ENCODE data around the gene PTBP3.
"Not testable (repeated sequence)": the region's sequence is repeated elsewhere in the genome, so short reads cannot be mapped to it uniquely, and the experiment has no call there.

PTBP3 gene

DNA sequence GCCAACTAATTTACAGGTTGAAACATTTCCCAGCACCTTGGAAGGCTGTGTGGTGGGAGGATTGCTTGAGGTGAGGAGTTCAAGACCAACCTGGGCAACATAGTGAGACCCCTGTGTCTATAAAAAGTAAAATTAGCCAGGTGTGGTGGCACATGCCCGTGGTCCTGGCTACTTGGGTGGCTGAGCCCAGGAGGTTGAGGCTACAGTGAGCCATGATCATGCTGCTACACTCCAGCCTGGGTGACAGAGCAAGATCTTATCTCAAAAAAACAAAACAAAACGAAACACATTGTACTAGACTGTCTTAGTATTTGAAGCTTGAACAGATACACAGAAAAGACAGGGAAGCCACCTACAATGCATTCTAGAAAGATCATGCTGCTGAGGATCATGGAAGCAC, 43.7 kb upstream of the PTBP3 start:
- Histone ChIP-seq H3K4me1 (ENCODE audit: control insufficient read depth in 5 of 5, insufficient read depth in 5 of 5, low read length in 5 of 5) (peaks cover 0 to 39% (median 36%) of the 10 kb centered on the region in 5 donors), H3K36me3 (ENCODE audit: control insufficient read depth in 5 of 5, insufficient read depth in 5 of 5, low read length in 5 of 5) (no peaks in the 10 kb centered on the region), H3K27me3 (ENCODE audit: control insufficient read depth in 5 of 5, insufficient read depth in 4 of 5, low read length in 5 of 5) (no peaks in the 10 kb centered on the region), H3K4me3 (ENCODE audit: low read depth in 1 of 5, low read length in 5 of 5) (peak overlapping the region in 1 of 5 donors; percentile 13), H3K27ac (ENCODE audit: low read depth, low read length) (no peak overlapping the region), H3K9ac (ENCODE audit: low read length in 5 of 5) (no peak overlapping the region), H3K9me3 (ENCODE audit: control insufficient read depth in 5 of 5, low read length in 5 of 5) (no peaks in the 10 kb centered on the region)

DNA sequence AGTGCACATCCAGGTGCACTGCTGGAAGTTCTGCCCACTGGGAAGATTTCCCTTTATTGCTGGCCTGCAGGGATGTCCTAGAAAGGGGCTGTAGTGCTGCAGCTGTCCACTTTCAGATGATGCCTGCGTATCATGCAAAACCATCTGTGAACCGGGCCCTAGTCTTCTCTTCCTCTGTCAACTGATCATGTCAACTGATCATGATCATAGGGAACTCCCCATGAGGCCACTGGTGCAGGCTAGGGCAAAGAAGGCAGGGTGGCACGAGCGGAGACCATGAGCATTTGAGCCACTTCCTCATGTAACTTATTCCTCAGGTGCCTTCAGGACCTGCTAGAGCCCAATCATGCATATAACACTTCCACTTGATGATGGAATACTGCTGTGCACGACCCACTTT, 41.9 kb upstream of the PTBP3 start:
- no peak overlapping the region for H3K4me3 ChIP-seq (ENCODE audit: low read depth in 1 of 5, low read length in 5 of 5)
- no peaks in the 10 kb centered on the region for H3K9me3 ChIP-seq (ENCODE audit: control insufficient read depth in 5 of 5, low read length in 5 of 5)
- no peak overlapping the region for H3K27ac ChIP-seq (ENCODE audit: low read depth, low read length)
- H3K36me3 ChIP-seq (ENCODE audit: control insufficient read depth in 5 of 5, insufficient read depth in 5 of 5, low read length in 5 of 5): no peaks in the 10 kb centered on the region
- H3K4me1 ChIP-seq (ENCODE audit: control insufficient read depth in 5 of 5, insufficient read depth in 5 of 5, low read length in 5 of 5): peaks cover 0 to 24% (median 20%) of the 10 kb centered on the region in 5 donors
- no peak overlapping the region for H3K9ac ChIP-seq (ENCODE audit: low read length in 5 of 5)
- no peaks in the 10 kb centered on the region for H3K27me3 ChIP-seq (ENCODE audit: control insufficient read depth in 5 of 5, insufficient read depth in 4 of 5, low read length in 5 of 5)

DNA sequence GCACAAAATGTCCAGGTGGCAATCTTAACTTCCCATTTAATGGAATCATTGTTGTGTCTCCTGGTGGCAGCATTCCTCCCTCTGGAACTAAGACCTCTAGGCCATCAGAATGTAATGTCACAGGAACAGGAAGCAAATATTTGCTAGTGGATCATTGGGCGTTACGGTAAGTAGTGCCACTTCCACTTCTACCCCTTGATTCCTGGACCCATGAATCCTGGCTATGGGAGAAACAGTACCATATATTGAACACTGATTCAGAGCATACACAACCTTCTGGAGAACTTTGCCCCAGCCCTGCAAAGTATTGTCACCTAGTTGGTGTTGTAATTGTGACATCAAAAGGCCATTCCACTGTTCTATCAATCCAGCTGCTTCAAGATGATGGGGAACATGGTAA, 40.8 kb upstream of the PTBP3 start:
- H3K9me3 ChIP-seq (ENCODE audit: control insufficient read depth in 5 of 5, low read length in 5 of 5); H3K36me3 ChIP-seq (ENCODE audit: control insufficient read depth in 5 of 5, insufficient read depth in 5 of 5, low read length in 5 of 5); H3K9ac ChIP-seq (ENCODE audit: low read length in 5 of 5); H3K27ac ChIP-seq (ENCODE audit: low read depth, low read length); H3K4me3 ChIP-seq (ENCODE audit: low read depth in 1 of 5, low read length in 5 of 5); H3K27me3 ChIP-seq (ENCODE audit: control insufficient read depth in 5 of 5, insufficient read depth in 4 of 5, low read length in 5 of 5): not testable (repeated sequence)
- peaks cover 0 to 24% (median 20%) of the 10 kb centered on the region in 5 donors for H3K4me1 ChIP-seq (ENCODE audit: control insufficient read depth in 5 of 5, insufficient read depth in 5 of 5, low read length in 5 of 5)

DNA sequence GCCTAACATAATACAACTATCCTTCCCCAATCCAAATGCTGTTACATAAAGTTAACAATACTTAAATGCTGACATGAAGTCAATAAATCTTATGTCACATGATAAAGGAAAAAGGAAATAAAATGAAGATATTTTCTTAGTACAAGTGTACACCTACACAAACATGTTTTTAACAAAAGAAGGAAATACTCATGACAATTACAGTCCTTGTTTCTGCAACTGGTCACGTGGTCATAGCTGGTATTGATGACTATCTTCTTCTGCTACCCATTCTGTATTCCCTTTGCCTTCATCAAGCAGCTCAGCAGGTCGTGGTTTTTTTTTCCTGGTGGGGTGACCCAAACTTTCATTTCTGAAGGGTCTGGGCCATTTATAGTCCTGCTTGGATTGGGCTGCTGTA, 40.2 kb upstream of the PTBP3 start:
- not testable (repeated sequence) for H3K27me3 ChIP-seq (ENCODE audit: control insufficient read depth in 5 of 5, insufficient read depth in 4 of 5, low read length in 5 of 5); H3K9ac ChIP-seq (ENCODE audit: low read length in 5 of 5); H3K27ac ChIP-seq (ENCODE audit: low read depth, low read length); H3K4me3 ChIP-seq (ENCODE audit: low read depth in 1 of 5, low read length in 5 of 5); H3K36me3 ChIP-seq (ENCODE audit: control insufficient read depth in 5 of 5, insufficient read depth in 5 of 5, low read length in 5 of 5); H3K9me3 ChIP-seq (ENCODE audit: control insufficient read depth in 5 of 5, low read length in 5 of 5)
- peaks cover 0 to 19% (median 18%) of the 10 kb centered on the region in 5 donors for H3K4me1 ChIP-seq (ENCODE audit: control insufficient read depth in 5 of 5, insufficient read depth in 5 of 5, low read length in 5 of 5)

DNA sequence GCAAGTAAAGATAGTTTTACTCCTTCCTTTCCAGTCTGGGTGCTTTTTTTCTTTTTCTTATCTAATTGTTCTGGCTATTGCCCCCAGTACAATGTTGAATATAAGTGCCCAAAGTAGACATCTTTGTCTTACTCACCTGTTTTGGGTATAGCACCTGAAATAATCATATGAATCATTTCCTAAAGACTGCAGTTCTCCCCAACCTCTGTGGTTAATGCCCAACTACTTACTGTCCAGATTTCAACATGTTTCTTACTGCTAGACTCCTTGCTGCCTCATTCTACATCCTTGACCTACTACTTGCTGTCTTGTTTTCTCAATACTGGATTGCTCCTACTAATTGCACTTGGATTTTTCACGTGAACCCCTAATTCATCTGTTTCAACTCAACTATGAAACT, 37.6 kb upstream of the PTBP3 start:
- H3K4me3 ChIP-seq (ENCODE audit: low read depth in 1 of 5, low read length in 5 of 5): no peak overlapping the region
- no peaks in the 10 kb centered on the region for H3K27me3 ChIP-seq (ENCODE audit: control insufficient read depth in 5 of 5, insufficient read depth in 4 of 5, low read length in 5 of 5)
- H3K9ac ChIP-seq (ENCODE audit: low read length in 5 of 5): no peak overlapping the region
- no peak overlapping the region for H3K27ac ChIP-seq (ENCODE audit: low read depth, low read length)
- no peaks in the 10 kb centered on the region for H3K9me3 ChIP-seq (ENCODE audit: control insufficient read depth in 5 of 5, low read length in 5 of 5)
- H3K36me3 ChIP-seq (ENCODE audit: control insufficient read depth in 5 of 5, insufficient read depth in 5 of 5, low read length in 5 of 5): no peaks in the 10 kb centered on the region
- no peaks in the 10 kb centered on the region for H3K4me1 ChIP-seq (ENCODE audit: control insufficient read depth in 5 of 5, insufficient read depth in 5 of 5, low read length in 5 of 5)

DNA sequence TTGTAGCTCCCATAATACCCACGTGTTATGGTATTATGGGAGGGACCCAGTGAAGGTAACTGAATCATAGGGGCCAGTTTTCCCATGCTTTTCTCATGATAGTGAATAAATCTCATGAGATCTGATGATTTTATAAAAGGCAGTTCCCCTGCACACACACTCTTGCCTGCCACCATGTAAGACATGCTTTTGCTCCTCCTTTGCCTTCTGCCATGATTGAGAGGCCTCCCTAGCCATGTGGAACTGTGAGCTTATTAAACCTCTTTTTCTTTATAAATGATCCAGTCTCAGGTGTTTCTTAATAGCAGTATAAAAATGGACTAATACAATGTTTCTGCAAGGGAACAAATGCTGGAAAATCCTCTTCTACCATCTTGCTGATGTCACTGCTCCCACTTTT, 36.4 kb upstream of the PTBP3 start:
- Histone ChIP-seq H3K4me1 (ENCODE audit: control insufficient read depth in 5 of 5, insufficient read depth in 5 of 5, low read length in 5 of 5) (no peaks in the 10 kb centered on the region), H3K4me3 (ENCODE audit: low read depth in 1 of 5, low read length in 5 of 5) (no peak overlapping the region), H3K36me3 (ENCODE audit: control insufficient read depth in 5 of 5, insufficient read depth in 5 of 5, low read length in 5 of 5) (no peaks in the 10 kb centered on the region), H3K27me3 (ENCODE audit: control insufficient read depth in 5 of 5, insufficient read depth in 4 of 5, low read length in 5 of 5) (no peaks in the 10 kb centered on the region), H3K9ac (ENCODE audit: low read length in 5 of 5) (no peak overlapping the region), H3K9me3 (ENCODE audit: control insufficient read depth in 5 of 5, low read length in 5 of 5) (no peaks in the 10 kb centered on the region), H3K27ac (ENCODE audit: low read depth, low read length) (no peak overlapping the region)

GRCh38 chr9:112367465-112367864, 34.0 kb upstream of the PTBP3 start:
- Histone ChIP-seq H3K4me1 (ENCODE audit: control insufficient read depth in 5 of 5, insufficient read depth in 5 of 5, low read length in 5 of 5) (no peaks in the 10 kb centered on the region), H3K36me3 (ENCODE audit: control insufficient read depth in 5 of 5, insufficient read depth in 5 of 5, low read length in 5 of 5) (no peaks in the 10 kb centered on the region), H3K4me3 (ENCODE audit: low read depth in 1 of 5, low read length in 5 of 5) (no peak overlapping the region), H3K9ac (ENCODE audit: low read length in 5 of 5) (no peak overlapping the region), H3K27ac (ENCODE audit: low read depth, low read length) (no peak overlapping the region), H3K27me3 (ENCODE audit: control insufficient read depth in 5 of 5, insufficient read depth in 4 of 5, low read length in 5 of 5) (no peaks in the 10 kb centered on the region), H3K9me3 (ENCODE audit: control insufficient read depth in 5 of 5, low read length in 5 of 5) (no peaks in the 10 kb centered on the region)

GRCh38 chr9:112366591-112366990, 33.2 kb upstream of the PTBP3 start:
- Histone ChIP-seq H3K36me3 (ENCODE audit: control insufficient read depth in 5 of 5, insufficient read depth in 5 of 5, low read length in 5 of 5) (no peaks in the 10 kb centered on the region), H3K9ac (ENCODE audit: low read length in 5 of 5) (no peak overlapping the region), H3K4me1 (ENCODE audit: control insufficient read depth in 5 of 5, insufficient read depth in 5 of 5, low read length in 5 of 5) (peaks cover 0 to 2% (median 0%) of the 10 kb centered on the region in 5 donors), H3K27ac (ENCODE audit: low read depth, low read length) (no peak overlapping the region), H3K27me3 (ENCODE audit: control insufficient read depth in 5 of 5, insufficient read depth in 4 of 5, low read length in 5 of 5) (no peaks in the 10 kb centered on the region), H3K9me3 (ENCODE audit: control insufficient read depth in 5 of 5, low read length in 5 of 5) (no peaks in the 10 kb centered on the region), H3K4me3 (ENCODE audit: low read depth in 1 of 5, low read length in 5 of 5) (no peak overlapping the region)

GRCh38 chr9:112365257-112365656, 31.8 kb upstream of the PTBP3 start:
- not testable (repeated sequence) for H3K9me3 ChIP-seq (ENCODE audit: control insufficient read depth in 5 of 5, low read length in 5 of 5); H3K27ac ChIP-seq (ENCODE audit: low read depth, low read length); H3K36me3 ChIP-seq (ENCODE audit: control insufficient read depth in 5 of 5, insufficient read depth in 5 of 5, low read length in 5 of 5); H3K9ac ChIP-seq (ENCODE audit: low read length in 5 of 5); H3K27me3 ChIP-seq (ENCODE audit: control insufficient read depth in 5 of 5, insufficient read depth in 4 of 5, low read length in 5 of 5); H3K4me1 ChIP-seq (ENCODE audit: control insufficient read depth in 5 of 5, insufficient read depth in 5 of 5, low read length in 5 of 5); H3K4me3 ChIP-seq (ENCODE audit: low read depth in 1 of 5, low read length in 5 of 5)

GRCh38 chr9:112364761-112365160, 31.3 kb upstream of the PTBP3 start:
- H3K27ac ChIP-seq (ENCODE audit: low read depth, low read length): no peak overlapping the region
- no peak overlapping the region for H3K9ac ChIP-seq (ENCODE audit: low read length in 5 of 5)
- H3K4me1 ChIP-seq (ENCODE audit: control insufficient read depth in 5 of 5, insufficient read depth in 5 of 5, low read length in 5 of 5): peaks cover 0 to 3% (median 0%) of the 10 kb centered on the region in 5 donors
- H3K9me3 ChIP-seq (ENCODE audit: control insufficient read depth in 5 of 5, low read length in 5 of 5): no peaks in the 10 kb centered on the region
- H3K4me3 ChIP-seq (ENCODE audit: low read depth in 1 of 5, low read length in 5 of 5): no peak overlapping the region
- H3K27me3 ChIP-seq (ENCODE audit: control insufficient read depth in 5 of 5, insufficient read depth in 4 of 5, low read length in 5 of 5): no peaks in the 10 kb centered on the region
- no peaks in the 10 kb centered on the region for H3K36me3 ChIP-seq (ENCODE audit: control insufficient read depth in 5 of 5, insufficient read depth in 5 of 5, low read length in 5 of 5)

DNA sequence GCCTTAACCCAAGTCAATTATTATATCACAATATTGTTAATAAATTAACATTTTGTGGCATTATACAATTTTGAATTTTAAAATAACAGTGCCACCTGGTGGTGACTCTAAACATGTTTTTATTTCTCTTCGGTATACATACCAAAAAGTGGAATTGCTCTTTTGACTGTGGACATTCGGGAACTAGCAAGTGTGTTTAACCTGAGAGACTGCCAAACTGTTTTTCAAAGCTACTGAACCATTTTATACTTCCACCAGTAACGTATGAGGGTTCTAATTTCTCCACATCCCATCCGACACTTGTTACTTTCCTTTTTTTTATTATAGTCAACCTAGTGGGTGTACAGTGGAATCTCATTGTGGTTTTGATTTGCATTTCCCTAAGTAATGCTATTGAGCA, 28.2 kb upstream of the PTBP3 start:
- H3K4me1 ChIP-seq (ENCODE audit: control insufficient read depth in 5 of 5, insufficient read depth in 5 of 5, low read length in 5 of 5): peaks cover 0 to 3% (median 0%) of the 10 kb centered on the region in 5 donors
- no peaks in the 10 kb centered on the region for H3K36me3 ChIP-seq (ENCODE audit: control insufficient read depth in 5 of 5, insufficient read depth in 5 of 5, low read length in 5 of 5)
- no peaks in the 10 kb centered on the region for H3K27me3 ChIP-seq (ENCODE audit: control insufficient read depth in 5 of 5, insufficient read depth in 4 of 5, low read length in 5 of 5)
- H3K4me3 ChIP-seq (ENCODE audit: low read depth in 1 of 5, low read length in 5 of 5): no peak overlapping the region
- H3K9me3 ChIP-seq (ENCODE audit: control insufficient read depth in 5 of 5, low read length in 5 of 5): no peaks in the 10 kb centered on the region
- no peak overlapping the region for H3K27ac ChIP-seq (ENCODE audit: low read depth, low read length)
- no peak overlapping the region for H3K9ac ChIP-seq (ENCODE audit: low read length in 5 of 5)

Data from subcutaneous abdominal adipose tissue (tissue), 5 donors.